Measurements from ENCODE around the gene CHMP2B.

GRCh38 chr3:87269723-87270122, 42.6 kb downstream of the CHMP2B start:
- TF ChIP-seq EZH2 (IDR thresholded peaks at IDR 0.05; ENCODE audit: low read length, unreplicated experiment), result no peak
- TF ChIP-seq, protein P1, sequence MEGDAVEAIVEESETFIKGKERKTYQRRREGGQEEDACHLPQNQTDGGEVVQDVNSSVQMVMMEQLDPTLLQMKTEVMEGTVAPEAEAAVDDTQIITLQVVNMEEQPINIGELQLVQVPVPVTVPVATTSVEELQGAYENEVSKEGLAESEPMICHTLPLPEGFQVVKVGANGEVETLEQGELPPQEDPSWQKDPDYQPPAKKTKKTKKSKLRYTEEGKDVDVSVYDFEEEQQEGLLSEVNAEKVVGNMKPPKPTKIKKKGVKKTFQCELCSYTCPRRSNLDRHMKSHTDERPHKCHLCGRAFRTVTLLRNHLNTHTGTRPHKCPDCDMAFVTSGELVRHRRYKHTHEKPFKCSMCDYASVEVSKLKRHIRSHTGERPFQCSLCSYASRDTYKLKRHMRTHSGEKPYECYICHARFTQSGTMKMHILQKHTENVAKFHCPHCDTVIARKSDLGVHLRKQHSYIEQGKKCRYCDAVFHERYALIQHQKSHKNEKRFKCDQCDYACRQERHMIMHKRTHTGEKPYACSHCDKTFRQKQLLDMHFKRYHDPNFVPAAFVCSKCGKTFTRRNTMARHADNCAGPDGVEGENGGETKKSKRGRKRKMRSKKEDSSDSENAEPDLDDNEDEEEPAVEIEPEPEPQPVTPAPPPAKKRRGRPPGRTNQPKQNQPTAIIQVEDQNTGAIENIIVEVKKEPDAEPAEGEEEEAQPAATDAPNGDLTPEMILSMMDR (conservative IDR thresholded peaks at IDR 0.05; ENCODE audit: low read depth, low read length), result no peak
- TF ChIP-seq EZH2phosphoT487 (IDR thresholded peaks at IDR 0.05; ENCODE audit: borderline replicate concordance, low read length), result no peak

Measured in PC-3 (cell line).